T-helper 1 cell treated with Interleukin-12 subunit alpha and Interleukin-12 subunit beta and Interleukin-4 antibody, amounts not matched to agents 30 μg/mL and 1 μg/mL, for 36 hours (primary cell): ENCODE results near the gene IL24.

Source experiments
- H3K27ac Mint-ChIP-seq: one replicate; pipeline ENCODE4 v1.8.0; 2021; ENCODE audit warnings: mild to moderate bottlenecking, mixed read lengths
- H3K27me3 Mint-ChIP-seq: one replicate; pipeline ENCODE4 v1.8.0; 2021; ENCODE audit warnings: low read depth, mixed read lengths
- H3K36me3 Mint-ChIP-seq: one replicate; pipeline ENCODE4 v1.8.0; 2021; ENCODE audit warnings: low read depth, mixed read lengths
- H3K4me1 Mint-ChIP-seq: one replicate; pipeline ENCODE4 v1.8.0; 2021; ENCODE audit warnings: low read depth, mixed read lengths
- H3K4me3 Mint-ChIP-seq: one replicate; pipeline ENCODE4 v1.8.0; 2021; ENCODE audit warnings: mild to moderate bottlenecking, moderate library complexity, mixed read lengths
- H3K9me3 Mint-ChIP-seq: one replicate; pipeline ENCODE4 v1.8.0; 2021; ENCODE audit warnings: mixed read lengths

Gene IL24

DNA sequence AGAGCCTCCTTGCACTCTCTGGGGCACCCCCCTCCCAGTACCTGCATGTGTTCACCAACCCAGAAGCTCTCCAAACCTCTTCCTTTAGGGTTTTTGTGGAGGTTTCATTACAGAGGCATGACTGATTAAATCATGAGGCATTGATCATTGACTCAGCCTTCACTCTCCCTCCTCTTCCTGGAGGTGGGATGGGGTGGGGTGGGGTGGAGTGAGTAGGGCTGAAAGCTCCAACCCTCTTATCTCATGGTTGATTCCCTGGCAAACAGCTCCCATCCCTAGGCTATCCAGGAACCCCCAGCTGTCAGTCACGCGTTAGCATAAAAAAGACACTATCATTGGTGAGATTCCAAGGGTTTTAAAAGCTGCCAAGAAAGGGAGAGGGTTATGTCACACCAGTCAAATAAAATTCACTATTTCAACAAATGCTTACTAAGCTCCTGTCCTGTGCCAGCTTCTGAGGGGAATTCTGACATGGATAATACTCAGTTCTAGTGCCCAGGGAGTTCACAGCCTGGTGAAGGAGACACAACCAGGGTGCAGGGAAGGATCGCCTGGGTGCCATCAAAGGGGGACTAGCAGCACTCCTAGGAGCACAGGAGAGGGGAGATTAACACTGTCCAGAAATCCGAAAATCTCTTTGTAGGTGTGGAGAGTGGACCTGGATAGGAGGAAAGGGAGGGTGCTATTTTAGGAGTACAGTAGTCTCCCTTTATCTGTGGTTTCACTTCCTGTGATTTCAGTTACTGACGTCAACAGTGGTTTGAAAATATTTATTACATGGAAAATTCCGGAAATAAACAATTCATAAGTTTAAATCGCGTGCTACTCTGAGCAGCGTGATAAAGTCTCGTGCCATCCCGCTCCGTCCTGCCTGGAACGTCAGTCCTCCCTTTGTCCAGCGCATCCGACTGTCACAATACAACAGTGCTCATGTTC is 6.8 kb upstream of the IL24 start:
- peaks cover 29% of the 10 kb centered on the region for H3K4me1 Mint-ChIP-seq
- H3K27ac Mint-ChIP-seq: no peak overlapping the region
- H3K9me3 Mint-ChIP-seq: no peaks in the 10 kb centered on the region
- peaks cover 13% of the 10 kb centered on the region for H3K27me3 Mint-ChIP-seq
- no peaks in the 10 kb centered on the region for H3K36me3 Mint-ChIP-seq
- H3K4me3 Mint-ChIP-seq: no peak overlapping the region

DNA sequence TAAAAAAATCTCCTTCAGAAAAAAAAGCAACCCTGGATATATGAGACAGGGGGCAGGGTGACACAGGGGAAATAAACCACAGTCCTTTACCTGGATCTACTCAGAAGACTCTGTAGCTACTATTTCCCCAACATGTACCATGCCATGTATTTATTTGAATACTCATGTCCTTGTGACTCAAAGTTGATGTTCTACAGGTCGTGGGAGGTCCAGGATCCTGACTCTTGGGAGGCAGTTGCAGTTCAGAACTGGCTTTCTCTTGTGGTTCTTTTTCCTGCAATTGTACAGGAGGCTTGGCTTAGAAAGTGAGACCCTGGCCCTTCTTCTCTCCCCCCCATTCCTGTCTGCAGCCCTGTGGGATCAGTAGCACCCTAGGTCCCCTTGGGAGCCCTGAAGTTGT is 5.8 kb upstream of the IL24 start:
- Mint-ChIP-seq H3K27me3 (peaks cover 13% of the 10 kb centered on the region), H3K4me3 (no peak overlapping the region), H3K27ac (no peak overlapping the region), H3K4me1 (peaks cover 30% of the 10 kb centered on the region), H3K36me3 (no peaks in the 10 kb centered on the region), H3K9me3 (no peaks in the 10 kb centered on the region)

DNA sequence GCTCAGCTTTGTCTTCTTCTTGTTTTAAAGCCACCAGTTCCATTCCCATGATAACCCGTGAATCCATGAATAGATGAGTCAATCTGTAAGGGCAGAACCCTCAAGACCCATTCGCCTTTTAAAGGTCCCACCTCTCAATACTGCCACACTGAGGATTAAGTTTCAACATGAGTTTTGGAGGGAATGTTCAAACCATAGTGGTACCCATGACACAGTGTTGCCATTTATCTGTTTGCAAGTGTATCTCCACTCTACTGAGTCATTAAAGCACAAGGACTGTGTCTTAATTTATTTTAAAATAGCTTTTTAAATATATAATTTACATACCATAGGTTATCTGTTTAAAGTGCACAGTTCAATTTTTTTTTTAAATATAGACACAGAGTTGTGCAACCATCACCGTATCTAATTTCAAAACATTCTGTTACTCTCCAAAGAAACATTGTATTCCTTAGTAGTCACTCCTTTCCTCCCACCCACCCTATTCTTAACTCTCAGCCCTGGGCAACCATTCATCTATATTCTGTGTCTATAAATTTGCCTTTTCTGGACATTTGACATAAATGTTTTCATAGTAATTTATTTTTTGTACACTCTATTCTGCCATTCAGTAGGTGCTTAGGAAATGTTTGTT is 4.8 kb upstream of the IL24 start:
- Mint-ChIP-seq H3K36me3 (no peaks in the 10 kb centered on the region), H3K9me3 (no peaks in the 10 kb centered on the region), H3K27me3 (peaks cover 6% of the 10 kb centered on the region), H3K4me1 (peaks cover 37% of the 10 kb centered on the region), H3K27ac (no peak overlapping the region), H3K4me3 (no peak overlapping the region)

DNA sequence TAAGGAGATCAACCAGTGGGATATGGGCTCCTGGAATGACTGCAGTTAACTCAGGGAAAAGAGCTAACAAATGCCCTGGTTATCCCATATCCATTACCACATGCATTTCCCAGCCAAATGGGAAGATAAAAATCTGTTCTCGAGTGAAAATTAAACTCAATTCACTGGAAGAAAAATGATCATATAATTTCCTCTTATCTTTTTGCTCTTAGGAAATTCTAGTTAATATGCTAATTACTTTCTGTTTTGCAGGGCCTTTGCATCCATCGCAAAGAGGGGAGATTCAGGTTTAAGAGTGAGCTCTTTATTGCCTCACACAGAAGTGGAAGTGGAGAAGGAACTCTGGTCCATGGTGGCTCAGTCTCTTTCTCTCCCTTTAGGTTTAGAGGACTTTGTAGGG is 3.9 kb upstream of the IL24 start:
- Mint-ChIP-seq H3K4me1 (peaks cover 38% of the 10 kb centered on the region), H3K4me3 (no peak overlapping the region), H3K27ac (no peak overlapping the region), H3K27me3 (peaks cover 3% of the 10 kb centered on the region), H3K36me3 (no peaks in the 10 kb centered on the region), H3K9me3 (no peaks in the 10 kb centered on the region)

DNA sequence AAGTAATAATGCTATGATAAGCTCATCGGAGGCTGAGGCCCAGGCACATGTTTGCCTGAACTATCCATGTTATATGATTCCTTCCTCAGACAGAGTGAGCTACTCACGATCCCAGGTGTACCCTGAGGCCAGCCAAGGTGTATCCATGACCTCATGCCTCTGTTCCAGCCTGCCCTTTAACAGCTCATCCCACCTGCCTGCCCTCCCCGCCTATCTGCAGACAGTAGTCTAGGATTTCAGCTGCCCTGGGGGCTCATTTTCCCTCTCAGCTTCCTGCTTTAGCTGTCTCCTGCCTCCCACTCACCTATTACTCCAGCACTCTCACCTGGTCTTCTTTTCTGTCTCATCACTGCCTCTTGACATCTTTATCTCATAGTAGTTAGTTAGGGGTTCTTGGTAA is 1.9 kb upstream of the IL24 start:
- no peak overlapping the region for H3K4me3 Mint-ChIP-seq
- peaks cover 30% of the 10 kb centered on the region for H3K4me1 Mint-ChIP-seq
- peaks cover 3% of the 10 kb centered on the region for H3K27me3 Mint-ChIP-seq
- H3K36me3 Mint-ChIP-seq: no peaks in the 10 kb centered on the region
- no peak overlapping the region for H3K27ac Mint-ChIP-seq
- H3K9me3 Mint-ChIP-seq: no peaks in the 10 kb centered on the region

DNA sequence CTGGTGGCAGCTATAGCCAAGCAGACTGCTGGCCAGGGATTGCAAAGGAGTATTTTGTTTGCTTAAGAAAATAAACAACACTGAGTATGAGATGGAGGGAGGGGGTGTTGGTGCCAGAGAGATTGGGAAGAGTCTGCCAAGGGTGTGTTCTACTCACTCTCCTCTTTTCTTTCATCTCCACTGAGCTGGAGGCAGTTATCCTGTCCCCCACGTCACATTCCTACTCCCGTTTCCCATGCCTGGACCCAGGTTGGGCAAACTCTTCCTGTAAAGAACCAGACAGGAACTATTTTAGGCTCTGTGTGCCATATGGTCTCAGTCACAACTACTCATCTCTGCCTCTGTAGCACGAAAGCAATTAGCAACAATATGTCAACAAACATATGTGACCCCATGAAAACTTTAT is 1.4 kb upstream of the IL24 start:
- Mint-ChIP-seq H3K9me3 (no peaks in the 10 kb centered on the region), H3K36me3 (no peaks in the 10 kb centered on the region), H3K4me3 (no peak overlapping the region), H3K4me1 (peaks cover 26% of the 10 kb centered on the region), H3K27me3 (peaks cover 3% of the 10 kb centered on the region), H3K27ac (no peak overlapping the region)

DNA sequence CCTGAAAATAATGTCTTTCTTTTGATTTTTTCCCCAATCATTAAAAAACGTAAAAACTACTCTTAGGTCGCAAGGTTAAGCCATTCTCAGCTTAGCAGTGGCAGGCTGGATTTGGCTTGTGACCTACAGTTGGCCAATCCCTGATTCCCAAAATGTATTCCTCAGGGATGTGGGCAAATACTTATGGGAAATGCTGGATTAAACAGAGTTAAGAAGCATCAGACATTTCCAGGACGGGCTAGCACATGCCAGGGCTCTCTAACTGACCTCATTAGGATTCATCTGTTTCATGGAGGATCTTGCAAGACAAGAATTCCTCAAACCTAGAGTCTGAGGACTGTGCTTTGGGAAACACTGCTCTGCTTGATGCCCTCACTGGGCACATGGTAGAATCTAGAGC is 982 bp upstream of the IL24 start:
- Mint-ChIP-seq H3K27me3 (peaks cover 3% of the 10 kb centered on the region), H3K4me3 (no peak overlapping the region), H3K9me3 (no peaks in the 10 kb centered on the region), H3K27ac (no peak overlapping the region), H3K4me1 (peaks cover 21% of the 10 kb centered on the region), H3K36me3 (no peaks in the 10 kb centered on the region)

DNA sequence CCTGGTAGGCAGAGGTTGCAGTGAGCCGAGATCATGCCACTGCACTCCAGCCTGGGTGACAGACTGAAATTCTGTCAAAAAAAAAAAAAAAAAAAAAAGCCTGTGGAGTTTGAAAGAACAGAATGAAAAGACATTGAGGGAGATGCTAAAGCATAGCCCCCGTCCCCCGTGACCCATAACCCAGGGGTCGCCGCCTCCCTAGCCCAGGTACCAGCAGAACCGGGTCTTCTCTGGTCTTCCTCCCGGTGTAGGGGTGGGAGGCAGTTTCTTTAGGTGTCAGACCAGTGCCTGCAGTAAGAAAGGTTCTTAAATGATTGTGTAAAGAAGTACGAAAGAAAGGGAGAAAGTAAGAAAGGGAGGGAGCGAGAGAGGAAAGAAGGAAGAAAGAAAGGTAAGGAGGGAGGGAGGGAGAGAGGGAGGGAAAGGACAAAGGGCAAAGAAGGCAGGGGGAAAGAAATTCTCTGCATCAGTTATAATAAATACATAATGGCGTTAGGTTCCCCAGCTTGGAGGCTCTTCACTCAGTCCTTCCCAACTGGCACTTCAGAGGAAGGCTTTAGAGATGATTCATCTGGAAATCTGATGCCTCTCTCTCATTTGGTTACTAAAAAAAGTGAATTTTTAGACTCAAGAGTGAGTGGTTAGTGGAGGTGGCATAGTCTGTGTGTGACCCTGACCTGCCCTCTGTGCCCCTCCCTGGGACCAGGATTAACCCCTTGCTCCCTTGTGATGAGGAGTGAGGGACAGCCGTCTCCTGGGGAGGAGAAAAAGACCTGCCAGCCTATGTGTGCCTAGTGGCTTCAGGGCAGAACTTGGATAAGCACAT is 1.1 kb downstream of the IL24 start:
- Mint-ChIP-seq H3K4me1 (peaks cover 19% of the 10 kb centered on the region), H3K4me3 (no peak overlapping the region), H3K27ac (no peak overlapping the region), H3K27me3 (peaks cover 3% of the 10 kb centered on the region), H3K9me3 (no peaks in the 10 kb centered on the region), H3K36me3 (peaks cover 9% of the 10 kb centered on the region)

DNA sequence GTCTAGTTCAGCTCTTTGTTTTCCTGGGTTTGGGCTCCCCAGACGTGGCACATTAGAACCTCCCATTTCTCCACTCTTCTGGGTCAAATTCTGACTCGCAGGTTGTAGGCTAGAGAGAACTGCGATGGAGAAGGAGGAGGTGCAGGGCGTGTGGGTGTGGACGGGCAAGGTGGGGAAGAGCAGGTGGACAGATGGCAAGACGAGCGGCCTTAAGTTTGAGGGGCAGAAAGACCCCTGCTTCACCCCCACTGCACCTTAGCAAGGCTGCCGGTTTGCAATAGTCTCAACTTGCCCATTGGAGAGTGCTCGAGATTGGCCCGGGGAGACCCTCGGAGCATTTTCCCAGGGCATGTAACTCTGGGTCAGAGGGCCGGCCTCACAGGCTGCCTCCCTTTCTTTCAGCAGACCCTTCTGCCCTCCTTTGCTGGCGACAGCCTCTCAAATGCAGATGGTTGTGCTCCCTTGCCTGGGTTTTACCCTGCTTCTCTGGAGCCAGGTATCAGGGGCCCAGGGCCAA is 1.7 kb downstream of the IL24 start:
- no peak overlapping the region for H3K4me3 Mint-ChIP-seq
- no peaks in the 10 kb centered on the region for H3K9me3 Mint-ChIP-seq
- H3K4me1 Mint-ChIP-seq: peaks cover 17% of the 10 kb centered on the region
- no peak overlapping the region for H3K27ac Mint-ChIP-seq
- peaks cover 3% of the 10 kb centered on the region for H3K27me3 Mint-ChIP-seq
- peaks cover 15% of the 10 kb centered on the region for H3K36me3 Mint-ChIP-seq

DNA sequence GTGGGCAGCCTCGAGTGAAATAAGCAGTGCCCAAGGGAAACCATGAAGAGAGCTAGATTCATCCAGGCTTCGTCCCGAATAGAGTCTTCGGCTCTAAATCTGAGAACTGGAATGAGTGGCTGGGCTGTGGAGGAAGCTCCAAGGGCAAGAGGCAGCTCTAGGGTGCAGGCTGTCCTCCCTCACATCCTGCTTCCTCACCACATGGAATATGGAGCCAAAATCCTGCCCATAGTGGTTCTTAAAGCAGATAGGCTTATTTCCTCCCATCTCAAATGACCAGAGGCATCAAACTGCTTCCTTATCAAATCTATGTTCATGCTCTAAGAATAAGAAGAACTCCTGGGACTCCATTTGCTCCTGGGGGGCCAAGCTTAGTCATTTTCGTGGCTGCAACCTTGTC is 2.5 kb downstream of the IL24 start:
- Mint-ChIP-seq H3K36me3 (peaks cover 23% of the 10 kb centered on the region), H3K9me3 (no peaks in the 10 kb centered on the region), H3K4me1 (peaks cover 21% of the 10 kb centered on the region), H3K27me3 (no peaks in the 10 kb centered on the region), H3K4me3 (no peak overlapping the region), H3K27ac (no peak overlapping the region)

DNA sequence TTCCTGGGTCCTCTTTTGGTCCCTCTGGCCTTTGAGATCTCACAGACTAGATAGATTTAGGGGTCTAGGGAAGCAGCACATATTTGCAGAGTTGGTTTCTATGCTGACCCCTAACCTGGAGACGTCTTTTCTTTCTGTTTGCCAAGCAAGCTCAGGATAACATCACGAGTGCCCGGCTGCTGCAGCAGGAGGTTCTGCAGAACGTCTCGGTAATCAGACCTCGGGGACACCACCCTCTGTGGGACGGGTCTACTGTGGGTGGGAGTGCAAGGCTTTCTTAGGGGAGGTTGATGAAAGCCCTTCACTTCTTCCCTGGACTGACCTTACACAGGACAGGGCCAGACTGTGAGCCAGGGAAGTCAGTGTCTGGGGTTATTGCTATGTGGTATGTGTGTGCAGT is 2.9 kb downstream of the IL24 start:
- H3K4me1 Mint-ChIP-seq: peaks cover 26% of the 10 kb centered on the region
- no peak overlapping the region for H3K27ac Mint-ChIP-seq
- H3K9me3 Mint-ChIP-seq: no peaks in the 10 kb centered on the region
- H3K27me3 Mint-ChIP-seq: no peaks in the 10 kb centered on the region
- H3K4me3 Mint-ChIP-seq: no peak overlapping the region
- H3K36me3 Mint-ChIP-seq: peaks cover 27% of the 10 kb centered on the region

DNA sequence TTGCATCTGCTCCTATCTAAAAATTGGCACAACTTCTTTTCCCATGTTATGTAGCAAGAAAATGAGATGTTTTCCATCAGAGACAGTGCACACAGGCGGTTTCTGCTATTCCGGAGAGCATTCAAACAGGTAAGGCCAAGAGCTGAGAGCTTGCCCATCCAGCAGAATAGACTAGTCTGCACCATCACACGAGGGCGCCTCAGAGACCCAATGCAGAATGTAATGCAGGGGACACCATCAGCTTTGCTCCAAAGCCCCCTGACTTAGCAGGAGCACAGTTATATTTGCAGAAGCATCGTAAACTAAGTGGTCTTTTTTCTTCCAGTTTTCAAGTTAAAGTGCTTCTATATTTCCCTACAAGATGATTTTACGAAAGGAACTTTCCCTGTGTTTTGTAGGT is 4.7 kb downstream of the IL24 start:
- Mint-ChIP-seq H3K36me3 (peaks cover 40% of the 10 kb centered on the region), H3K4me1 (peaks cover 37% of the 10 kb centered on the region), H3K4me3 (no peak overlapping the region), H3K9me3 (no peaks in the 10 kb centered on the region), H3K27ac (no peak overlapping the region), H3K27me3 (no peaks in the 10 kb centered on the region)

DNA sequence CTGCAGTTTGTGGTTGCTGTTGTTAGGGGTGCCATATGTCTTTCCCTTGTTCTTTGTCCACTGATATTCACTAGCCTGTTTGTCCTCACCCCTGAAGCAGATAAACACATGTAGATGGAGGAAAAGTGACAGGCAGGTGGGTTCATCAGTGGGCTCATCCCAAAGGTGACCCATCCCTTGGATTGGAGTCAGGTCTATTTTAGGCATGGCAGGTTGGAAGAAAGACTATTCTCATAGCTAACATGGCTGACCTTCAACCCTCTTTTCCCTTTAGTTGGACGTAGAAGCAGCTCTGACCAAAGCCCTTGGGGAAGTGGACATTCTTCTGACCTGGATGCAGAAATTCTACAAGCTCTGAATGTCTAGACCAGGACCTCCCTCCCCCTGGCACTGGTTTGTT is 5.5 kb downstream of the IL24 start:
- Mint-ChIP-seq H3K27me3 (no peaks in the 10 kb centered on the region), H3K9me3 (no peaks in the 10 kb centered on the region), H3K36me3 (peaks cover 40% of the 10 kb centered on the region), H3K4me1 (peaks cover 31% of the 10 kb centered on the region), H3K4me3 (no peak overlapping the region), H3K27ac (no peak overlapping the region)

DNA sequence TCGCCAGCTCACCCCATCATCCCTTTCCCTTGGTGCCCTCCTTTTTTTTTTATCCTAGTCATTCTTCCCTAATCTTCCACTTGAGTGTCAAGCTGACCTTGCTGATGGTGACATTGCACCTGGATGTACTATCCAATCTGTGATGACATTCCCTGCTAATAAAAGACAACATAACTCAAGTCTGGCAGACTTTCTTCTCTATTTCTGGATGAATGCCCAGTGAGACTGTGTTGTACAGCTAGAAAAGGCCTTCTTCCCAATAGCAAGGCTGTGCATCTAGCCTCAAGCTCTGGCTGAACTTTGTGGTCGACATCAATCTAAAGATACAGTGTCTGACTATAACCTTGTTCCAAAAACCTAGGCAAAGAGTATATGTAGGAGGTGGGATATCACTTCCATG is 6.4 kb downstream of the IL24 start:
- Mint-ChIP-seq H3K36me3 (peaks cover 46% of the 10 kb centered on the region), H3K27ac (no peak overlapping the region)

More for the DNA sequence above, 6.4 kb downstream of the IL24 start:
- H3K9me3 Mint-ChIP-seq: no peaks in the 10 kb centered on the region
- H3K27me3 Mint-ChIP-seq: peaks cover 3% of the 10 kb centered on the region
- peaks cover 36% of the 10 kb centered on the region for H3K4me1 Mint-ChIP-seq
- no peak overlapping the region for H3K4me3 Mint-ChIP-seq
